IMR-90 (cell line): ENCODE results near the gene PARVG. TPM values are rescaled to one million over a fixed set of nuclear protein-coding genes. Genes with fewer than 3 reads are reported as not detected.

Experiments
- ATAC-seq: fragments of 200-7000 bp; cut with Tn5 transposase; 2 replicates; pipeline ENCODE4 v1.9.1; 2020; ENCODE audit warnings: low read depth, mild to moderate bottlenecking, moderate library complexity
- BruUV-seq: library from RNA; stranded (reverse); fragments of 400-500 nt; replicated peaks from 2 replicates; lab custom pipeline; 2021; lab: Mats Ljungman, UMichigan
- CTCF ChIA-PET: fragments of 300-600 bp; formaldehyde crosslinking; extraction: SDS; loops from one replicate; lab custom pipeline; 2021; ENCODE audit warnings: antibody characterized with exemption; lab: Yijun Ruan, JAX
- POLR2A ChIA-PET: fragments of 300-600 bp; sonication (Branson Sonifier 250); formaldehyde crosslinking; loops from one replicate; lab custom pipeline; 2022; ENCODE audit warnings: antibody characterized with exemption; ENCODE audit not compliant: unreplicated experiment; lab: Charles Lee
- DNase-seq: peaks from one replicate; pipeline ENCODE4 v3.0.0; 2013
- H2AFZ ChIP-seq: replicated peaks from 2 replicates; pipeline ENCODE3; 2013; ENCODE audit warnings: low read length, mild to moderate bottlenecking; ENCODE audit not compliant: poor library complexity
- H2AK5ac ChIP-seq: 2 replicates; pipeline ENCODE4 v1.6.1; 2013; ENCODE audit warnings: low read depth, low read length, inconsistent platforms
- H2AK9ac ChIP-seq: replicated peaks from 2 replicates; pipeline ENCODE3; 2013; ENCODE audit warnings: mild to moderate bottlenecking, low read depth, low read length, moderate library complexity; ENCODE audit not compliant: poor library complexity
- H2BK120ac ChIP-seq: 2 replicates; pipeline ENCODE4 v1.6.1; 2013; ENCODE audit warnings: low read depth, low read length, inconsistent platforms
- H2BK15ac ChIP-seq: 3 replicates; pipeline ENCODE4 v1.6.1; 2013; ENCODE audit warnings: low read depth, low read length, inconsistent platforms
- H2BK20ac ChIP-seq: 2 replicates; pipeline ENCODE4 v1.6.1; 2013; ENCODE audit warnings: low read depth, mild to moderate bottlenecking, inconsistent platforms, low read length, moderate library complexity
- H2BK5ac ChIP-seq: 2 replicates; pipeline ENCODE4 v1.6.1; 2013; ENCODE audit warnings: mild to moderate bottlenecking, low read depth, low read length, inconsistent platforms; ENCODE audit not compliant: poor library complexity, severe bottlenecking
- H3K14ac ChIP-seq: replicated peaks from 2 replicates; pipeline ENCODE4 v1.6.1; 2013; ENCODE audit warnings: low read depth, low read length, inconsistent platforms
- H3K18ac ChIP-seq: 2 replicates; pipeline ENCODE4 v1.6.1; 2013; ENCODE audit warnings: low read depth, low read length, control low read depth
- H3K23ac ChIP-seq: 2 replicates; pipeline ENCODE4 v1.6.1; 2013; ENCODE audit warnings: low read depth, low read length, inconsistent platforms
- H3K27ac ChIP-seq: 2 replicates; pipeline ENCODE4 v1.5.1; 2013; ENCODE audit warnings: mild to moderate bottlenecking, control low read depth, low read length; ENCODE audit not compliant: insufficient read depth
- H3K27me3 ChIP-seq: 2 replicates; pipeline ENCODE4 v1.6.1; 2013; ENCODE audit warnings: low read length; ENCODE audit not compliant: control insufficient read depth, insufficient read depth
- H3K36me3 ChIP-seq: 2 replicates; pipeline ENCODE4 v1.6.1; 2013; ENCODE audit warnings: low read length, mixed read lengths; ENCODE audit not compliant: control insufficient read depth, insufficient read depth
- H3K4ac ChIP-seq: 2 replicates; pipeline ENCODE4 v1.6.1; 2013; ENCODE audit warnings: low read depth, low read length, inconsistent platforms
- H3K4me1 ChIP-seq: 2 replicates; pipeline ENCODE4 v1.6.1; 2013; ENCODE audit warnings: low read length, mixed read lengths; ENCODE audit not compliant: control insufficient read depth, insufficient read depth
- H3K4me2 ChIP-seq: 2 replicates; pipeline ENCODE4 v1.6.1; 2013; ENCODE audit warnings: low read depth, mild to moderate bottlenecking, control low read depth, low read length, moderate library complexity
- H3K4me3 ChIP-seq: 2 replicates; pipeline ENCODE4 v1.5.1; 2013; ENCODE audit warnings: low read depth, mild to moderate bottlenecking, control low read depth, low read length, moderate library complexity; ENCODE audit not compliant: insufficient read depth
- H3K56ac ChIP-seq: 2 replicates; pipeline ENCODE4 v1.6.1; 2013; ENCODE audit warnings: low read length, inconsistent platforms; ENCODE audit not compliant: insufficient read depth; ENCODE audit errors: extremely low read depth
- H3K79me1 ChIP-seq, 2 experiments: 2 replicates each; pipeline ENCODE4 v1.6.1; 2013; ENCODE audit warnings: low read length in 2 of 2, inconsistent platforms in 1 of 2, low read depth in 1 of 2
- H3K9ac ChIP-seq: 2 replicates; pipeline ENCODE4 v1.6.1; 2013; ENCODE audit warnings: low read depth, low read length, control low read depth
- H3K9me1 ChIP-seq: 2 replicates; pipeline ENCODE4 v1.6.1; 2013; ENCODE audit warnings: low read length, inconsistent platforms; ENCODE audit not compliant: insufficient read depth
- H3K9me3 ChIP-seq: 2 replicates; pipeline ENCODE4 v1.6.1; 2013; ENCODE audit warnings: low read length; ENCODE audit not compliant: control insufficient read depth, insufficient read depth
- H4K20me1 ChIP-seq: 2 replicates; pipeline ENCODE4 v1.6.1; 2013; ENCODE audit warnings: low read length, inconsistent platforms; ENCODE audit not compliant: insufficient read depth
- H4K5ac ChIP-seq: 2 replicates; pipeline ENCODE4 v1.6.1; 2013; ENCODE audit warnings: mild to moderate bottlenecking, low read depth, low read length, control low read depth
- H4K8ac ChIP-seq, 2 experiments: 2 replicates each; pipeline ENCODE4 v1.6.1; 2013; ENCODE audit warnings: low read depth in 2 of 2, low read length in 2 of 2, control low read depth in 1 of 2, inconsistent platforms in 1 of 2
- H4K91ac ChIP-seq: 2 replicates; pipeline ENCODE4 v1.6.1; 2013; ENCODE audit warnings: low read depth, low read length, inconsistent platforms; ENCODE audit not compliant: insufficient read depth
- BHLHE40 ChIP-seq: fragments of 150-350 bp; IDR thresholded peaks from 2 replicates; pipeline ENCODE4 v1.6.1; 2016; ENCODE audit warnings: mild to moderate bottlenecking, low read depth, low read length
- MAFK ChIP-seq: IDR thresholded peaks from 2 replicates; pipeline ENCODE4 v1.6.1; 2012; ENCODE audit warnings: low read depth, low read length, improper control_type of control experiment
- MAZ ChIP-seq: IDR thresholded peaks from 2 replicates; pipeline ENCODE4 v1.6.1; 2012; ENCODE audit warnings: low read depth, mild to moderate bottlenecking, low read length, improper control_type of control experiment, moderate library complexity, borderline replicate concordance
- RFX5 ChIP-seq: IDR thresholded peaks from 2 replicates; pipeline ENCODE4 v1.8.0; 2012; ENCODE audit warnings: low read depth, mild to moderate bottlenecking, low read length, moderate library complexity
- SMC3 ChIP-seq: fragments of 150-350 bp; IDR thresholded peaks from 2 replicates; pipeline ENCODE4 v1.6.1; 2016; ENCODE audit warnings: low read depth, mild to moderate bottlenecking, antibody characterized with exemption, low read length, moderate library complexity
- WGBS, 2 experiments: methylation state at CpG; one replicate each; pipeline versions ENCODE4 v1.1.5 to v1.1.7; 2013; ENCODE audit warnings: missing lambda C conversion rate in 2 of 2; ENCODE audit not compliant: insufficient read length in 1 of 2; ENCODE audit errors: extremely low coverage in 2 of 2; 5-methylcytosine and 5-hydroxymethylcytosine counted together
- dilution Hi-C: fragments of 300-500 bp; cut with HindIII; formaldehyde crosslinking; loops from one replicate; pipeline ENCODE4 v1.14.3; 2018; ENCODE audit warnings: low sequenced_read_pairs; ENCODE audit not compliant: unreplicated experiment
- in situ Hi-C: fragments of 300-500 bp; cut with MboI; formaldehyde crosslinking; loops from 3 replicates; pipeline ENCODE4 v1.14.3; 2019; ENCODE audit warnings: low sequenced_read_pairs, inconsistent platforms, mixed read lengths
- intact Hi-C: fragments of 100-400 bp; cut with micrococcal nuclease; formaldehyde crosslinking; loops from 2 replicates; pipeline ENCODE4 v1.10.0; 2022
- polyA plus RNA-seq, 3 experiments: library from polyadenylated mRNA; depleted of rRNA; stranded (reverse); fragments of >200 nt; gene quantifications; 2 replicates each; pipeline ENCODE4 v1.2.3, GENCODE V29; 2012; ENCODE audit warnings: low replicate concordance in 1 of 3
- total RNA-seq: library from RNA; depleted of rRNA; stranded (reverse); fragments of >200 nt; gene quantifications from 2 replicates; pipeline ENCODE4 v1.2.3, GENCODE V29; 2012
- TF ChIP-seq, protein P1 (sequence below): fragments of 150-350 bp; IDR thresholded peaks from 2 replicates; pipeline ENCODE4 v1.6.1; 2017; ENCODE audit warnings: mild to moderate bottlenecking, antibody characterized with exemption, low read length, low read depth
- TF ChIP-seq, protein P2 (sequence below): fragments of 150-350 bp; IDR thresholded peaks from 2 replicates; pipeline ENCODE4 v1.6.1; 2016; ENCODE audit warnings: low read depth, mild to moderate bottlenecking, low read length, moderate library complexity, borderline replicate concordance

The PARVG gene
- total and polyA plus RNA-seq, 2 of the 4 experiments (the other 2 are of a cell fraction), result not detected

DNA sequence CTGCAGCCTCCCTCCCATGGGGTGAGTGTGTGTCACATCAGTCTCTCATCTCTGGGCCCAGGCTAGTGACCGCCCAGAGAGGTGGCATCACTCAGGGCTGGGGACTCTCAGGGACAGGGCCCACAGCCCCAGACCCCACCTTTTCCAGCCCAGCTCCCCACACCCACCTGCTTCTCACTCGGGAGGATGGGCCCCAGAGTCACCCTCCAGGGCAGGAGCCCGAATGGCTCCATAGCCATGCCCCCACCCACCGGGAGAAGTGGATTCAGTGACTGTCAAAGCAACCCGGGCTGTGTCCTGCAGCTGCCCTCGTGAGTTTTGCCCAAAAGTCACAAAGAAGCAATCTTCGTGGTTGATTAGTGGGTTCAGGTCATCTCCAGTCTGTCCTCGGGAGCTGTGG is 26.0 kb downstream of the PARVG start:
- H2AK5ac ChIP-seq, result no peak overlapping the region
- H2BK20ac ChIP-seq, result no peak overlapping the region
- no peaks in the 10 kb centered on the region for H3K79me1 ChIP-seq
- H3K27ac ChIP-seq, result no peak overlapping the region
- dilution Hi-C loops, result no loop called here
- no peak overlapping the region for H4K5ac ChIP-seq
- H4K91ac ChIP-seq, result no peak overlapping the region
- H3K4me3 ChIP-seq, result no peak overlapping the region
- ATAC-seq (no peak), DNase-seq (no peak)
- peaks cover 14% of the 10 kb centered on the region for H3K4me1 ChIP-seq
- intact Hi-C loops, result no loop called here
- no peak overlapping the region for H3K4me2 ChIP-seq
- H3K14ac ChIP-seq, result no peak overlapping the region
- H3K23ac ChIP-seq, result no peak overlapping the region
- H3K4ac ChIP-seq, result no peak overlapping the region
- H3K36me3 ChIP-seq, result no peaks in the 10 kb centered on the region
- 88% methylated on average over 1 of the region's 8 CpGs; no CpG with 5 or more reads in 1 of the 2 experiments for WGBS, 2 experiments
- no peak overlapping the region for H2BK15ac ChIP-seq
- in situ Hi-C loops, result no loop called here
- H2BK120ac ChIP-seq, result no peak overlapping the region
- H4K8ac ChIP-seq, result no peak overlapping the region
- no peak overlapping the region for H3K9ac ChIP-seq
- no peak overlapping the region for H2BK5ac ChIP-seq
- peaks cover 5% of the 10 kb centered on the region; the same call in 1 of the 2 replicates for H3K9me3 ChIP-seq
- peaks cover 5% of the 10 kb centered on the region for H3K9me1 ChIP-seq
- BruUV-seq, result no TSS peak
- TF ChIP-seq SMC3, result no peak
- no peak for TF ChIP-seq BHLHE40
- no peak for TF ChIP-seq MAFK
- TF ChIP-seq, protein P1, sequence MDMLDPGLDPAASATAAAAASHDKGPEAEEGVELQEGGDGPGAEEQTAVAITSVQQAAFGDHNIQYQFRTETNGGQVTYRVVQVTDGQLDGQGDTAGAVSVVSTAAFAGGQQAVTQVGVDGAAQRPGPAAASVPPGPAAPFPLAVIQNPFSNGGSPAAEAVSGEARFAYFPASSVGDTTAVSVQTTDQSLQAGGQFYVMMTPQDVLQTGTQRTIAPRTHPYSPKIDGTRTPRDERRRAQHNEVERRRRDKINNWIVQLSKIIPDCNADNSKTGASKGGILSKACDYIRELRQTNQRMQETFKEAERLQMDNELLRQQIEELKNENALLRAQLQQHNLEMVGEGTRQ, result no peak
- TF ChIP-seq RFX5, result no peak
- TF ChIP-seq, protein P2, sequence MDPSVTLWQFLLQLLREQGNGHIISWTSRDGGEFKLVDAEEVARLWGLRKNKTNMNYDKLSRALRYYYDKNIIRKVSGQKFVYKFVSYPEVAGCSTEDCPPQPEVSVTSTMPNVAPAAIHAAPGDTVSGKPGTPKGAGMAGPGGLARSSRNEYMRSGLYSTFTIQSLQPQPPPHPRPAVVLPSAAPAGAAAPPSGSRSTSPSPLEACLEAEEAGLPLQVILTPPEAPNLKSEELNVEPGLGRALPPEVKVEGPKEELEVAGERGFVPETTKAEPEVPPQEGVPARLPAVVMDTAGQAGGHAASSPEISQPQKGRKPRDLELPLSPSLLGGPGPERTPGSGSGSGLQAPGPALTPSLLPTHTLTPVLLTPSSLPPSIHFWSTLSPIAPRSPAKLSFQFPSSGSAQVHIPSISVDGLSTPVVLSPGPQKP, result no peak
- TF ChIP-seq MAZ, result no peak
- H2AFZ ChIP-seq, result no peak overlapping the region
- no peak overlapping the region for H3K56ac ChIP-seq
- H3K27me3 ChIP-seq, result peaks cover 2% of the 10 kb centered on the region; the same call in 1 of the 2 replicates
- no peaks in the 10 kb centered on the region for H4K20me1 ChIP-seq
- no peak overlapping the region for H3K18ac ChIP-seq
- H2AK9ac ChIP-seq, result no peak overlapping the region
- POLR2A ChIA-PET, result no interaction called here
- CTCF ChIA-PET, result no interaction called here
